Thyroid gland (tissue), 4 donors: Measurements from ENCODE around the gene CD209. TPM values are rescaled to one million over a fixed set of nuclear protein-coding genes. Genes with fewer than 3 reads are reported as not detected.

ENCODE experiments used
- DNase-seq, 2 donors: peaks; one replicate each; pipeline ENCODE4 v3.0.0-alpha.2; 2019
- H3K27ac ChIP-seq, 3 donors: fragments of 200-600 bp; sonication (generic); 1 replicate in 2 of 3; 2 replicates in 1 of 3; pipeline ENCODE4 v1.5.1; 2016 to 2019; ENCODE audit warnings: mild to moderate bottlenecking in 1 of 3, moderate library complexity in 1 of 3
- H3K27me3 ChIP-seq: fragments of 200-600 bp; sonication (generic); one replicate; pipeline ENCODE4 v1.5.1; 2019
- H3K36me3 ChIP-seq, 2 donors: fragments of 200-600 bp; sonication (generic); one replicate each; pipeline ENCODE4 v1.5.1; 2016 to 2019
- H3K4me1 ChIP-seq, 2 donors: fragments of 200-600 bp; sonication (generic); one replicate each; pipeline ENCODE4 v1.5.1; 2017 to 2019
- H3K4me3 ChIP-seq, 3 donors: fragments of 200-600 bp; sonication (generic); replicated peaks in 1 of 3; 1 replicate in 2 of 3; 2 replicates in 1 of 3; pipeline ENCODE4 v1.5.1; 2016; ENCODE audit warnings: mild to moderate bottlenecking in 1 of 3
- H3K9me3 ChIP-seq: fragments of 200-600 bp; sonication (generic); one replicate; pipeline ENCODE4 v1.5.1; 2017
- POLR2A ChIP-seq, 2 donors: fragments of 450-650 bp; IDR thresholded peaks; one replicate each; pipeline ENCODE4 v1.6.1; 2017; ENCODE audit warnings: antibody characterized with exemption in 2 of 2, mild to moderate bottlenecking in 2 of 2, moderate library complexity in 1 of 2
- WGBS, 2 donors: methylation state at CpG; one replicate each; pipeline ENCODE4 v1.1.5; 2017; 5-methylcytosine and 5-hydroxymethylcytosine counted together
- intact Hi-C: fragments of 100-400 bp; cut with DNase I; formaldehyde crosslinking; loops from one replicate; pipeline ENCODE4 v1.15.1; 2023
- total RNA-seq, 4 donors: library from RNA; depleted of rRNA; stranded (reverse); fragments of >200 nt; gene quantifications; one replicate each; pipeline ENCODE4 v1.2.3, GENCODE V29; 2016
- TF ChIP-seq, protein P1 (sequence below), 6 experiments: fragments of 200-600 bp in 3 of 6; fragments of 450-650 bp in 3 of 6; sonication (generic) in 3 of 6; IDR thresholded peaks; one replicate each; pipeline ENCODE4 v1.5.1; 2016 to 2019; ENCODE audit warnings: antibody characterized with exemption in 6 of 6, mild to moderate bottlenecking in 2 of 6, inconsistent platforms in 1 of 6, moderate library complexity in 1 of 6

The CD209 gene
- total RNA-seq, 4 donors from 2014 or later, result 1.5 to 6.4 (median 3.3) TPM

DNA sequence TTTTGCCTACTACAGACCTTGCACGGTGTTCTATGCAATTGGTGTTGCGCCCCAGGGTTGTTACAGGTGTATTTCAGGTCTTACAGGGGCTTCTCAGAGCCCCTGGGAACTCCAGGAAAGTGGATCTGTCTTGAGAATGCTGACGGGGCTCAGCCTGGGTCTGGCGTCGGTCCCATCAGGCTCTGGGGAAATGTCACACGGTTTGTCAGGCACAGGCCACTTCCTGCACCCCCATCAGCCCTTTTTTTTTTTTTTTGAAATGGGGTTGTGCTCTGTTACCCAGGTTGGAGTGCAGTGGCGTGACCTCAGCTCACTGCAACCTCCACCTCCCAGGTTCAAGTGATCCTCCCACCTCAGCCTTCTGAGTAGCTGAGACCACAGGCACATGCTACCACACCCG is 28.7 kb downstream of the CD209 start:
- Histone ChIP-seq H3K9me3 (no peaks in the 10 kb centered on the region), H3K27ac (no peak overlapping the region), H3K4me1 (no peaks in the 10 kb centered on the region), H3K27me3 (no peaks in the 10 kb centered on the region), H3K4me3 (no peak overlapping the region), H3K36me3 (no peaks in the 10 kb centered on the region)
- TF ChIP-seq, protein P1, sequence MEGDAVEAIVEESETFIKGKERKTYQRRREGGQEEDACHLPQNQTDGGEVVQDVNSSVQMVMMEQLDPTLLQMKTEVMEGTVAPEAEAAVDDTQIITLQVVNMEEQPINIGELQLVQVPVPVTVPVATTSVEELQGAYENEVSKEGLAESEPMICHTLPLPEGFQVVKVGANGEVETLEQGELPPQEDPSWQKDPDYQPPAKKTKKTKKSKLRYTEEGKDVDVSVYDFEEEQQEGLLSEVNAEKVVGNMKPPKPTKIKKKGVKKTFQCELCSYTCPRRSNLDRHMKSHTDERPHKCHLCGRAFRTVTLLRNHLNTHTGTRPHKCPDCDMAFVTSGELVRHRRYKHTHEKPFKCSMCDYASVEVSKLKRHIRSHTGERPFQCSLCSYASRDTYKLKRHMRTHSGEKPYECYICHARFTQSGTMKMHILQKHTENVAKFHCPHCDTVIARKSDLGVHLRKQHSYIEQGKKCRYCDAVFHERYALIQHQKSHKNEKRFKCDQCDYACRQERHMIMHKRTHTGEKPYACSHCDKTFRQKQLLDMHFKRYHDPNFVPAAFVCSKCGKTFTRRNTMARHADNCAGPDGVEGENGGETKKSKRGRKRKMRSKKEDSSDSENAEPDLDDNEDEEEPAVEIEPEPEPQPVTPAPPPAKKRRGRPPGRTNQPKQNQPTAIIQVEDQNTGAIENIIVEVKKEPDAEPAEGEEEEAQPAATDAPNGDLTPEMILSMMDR (IDR thresholded peaks at IDR 0.05), result no peak
- no peak for TF ChIP-seq POLR2A (IDR thresholded peaks at IDR 0.05)
- DNase-seq, result no peak
- intact Hi-C loops, result no loop called here
- WGBS, 2 donors, result 62 to 64% methylated on average over 8 of the region's 8 CpGs

DNA sequence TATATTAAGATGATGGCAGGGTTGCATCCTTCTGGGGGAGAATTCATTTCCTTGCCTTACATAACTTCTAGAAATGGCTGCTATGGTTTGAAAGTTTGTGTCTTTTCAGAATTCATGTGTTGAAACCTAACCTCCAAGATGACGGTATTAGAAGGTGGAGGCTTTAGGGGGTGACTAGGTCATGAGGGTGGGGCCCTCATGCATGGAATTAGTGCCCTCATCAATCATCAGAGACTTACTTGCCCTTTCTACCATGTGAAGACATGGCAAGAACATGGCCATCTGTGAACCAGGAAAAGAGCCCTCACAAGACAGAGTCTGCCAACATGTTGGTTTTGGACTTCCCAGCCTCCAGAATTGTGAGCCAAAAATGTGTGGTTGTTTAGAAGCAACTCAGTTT is 30.6 kb downstream of the CD209 start:
- Histone ChIP-seq H3K27me3 (no peaks in the 10 kb centered on the region), H3K36me3 (no peaks in the 10 kb centered on the region), H3K4me1 (no peaks in the 10 kb centered on the region), H3K27ac (no peak overlapping the region), H3K9me3 (no peaks in the 10 kb centered on the region), H3K4me3 (no peak overlapping the region)
- TF ChIP-seq POLR2A (IDR thresholded peaks at IDR 0.05), result no peak
- TF ChIP-seq, protein P1 (IDR thresholded peaks at IDR 0.05), result no peak
- 85 to 93% methylated on average over 1 of the region's 1 CpG for WGBS, 2 donors
- no peak for DNase-seq
- intact Hi-C loops, result no loop called here

DNA sequence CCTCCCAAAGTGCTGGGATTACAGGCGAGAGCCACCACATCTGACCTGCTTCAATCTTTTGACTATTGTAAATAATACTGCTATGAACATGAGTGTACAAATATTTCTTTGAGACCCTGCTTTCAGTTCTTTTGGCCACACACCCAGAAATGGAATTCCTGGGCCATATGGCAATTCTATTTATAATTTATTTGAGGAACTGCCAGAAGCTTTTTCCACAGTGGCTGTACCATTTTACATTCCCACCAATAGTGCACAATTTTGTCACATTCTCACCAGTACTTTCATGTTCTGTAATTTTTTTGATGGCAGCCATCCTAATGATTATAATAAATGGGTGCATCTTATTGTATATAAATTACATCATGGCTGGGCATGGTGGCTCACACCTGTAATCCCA is 31.7 kb downstream of the CD209 start:
- DNase-seq, result no peak
- WGBS, 2 donors, result 71 to 87% methylated on average over 1 of the region's 1 CpG
- Histone ChIP-seq H3K27me3 (no peaks in the 10 kb centered on the region), H3K27ac (no peak overlapping the region), H3K9me3 (no peaks in the 10 kb centered on the region), H3K4me1 (no peaks in the 10 kb centered on the region), H3K36me3 (no peaks in the 10 kb centered on the region), H3K4me3 (no peak overlapping the region)
- intact Hi-C loops, result no loop called here
- TF ChIP-seq POLR2A (IDR thresholded peaks at IDR 0.05), result no peak
- TF ChIP-seq, protein P1 (IDR thresholded peaks at IDR 0.05), result no peak

DNA sequence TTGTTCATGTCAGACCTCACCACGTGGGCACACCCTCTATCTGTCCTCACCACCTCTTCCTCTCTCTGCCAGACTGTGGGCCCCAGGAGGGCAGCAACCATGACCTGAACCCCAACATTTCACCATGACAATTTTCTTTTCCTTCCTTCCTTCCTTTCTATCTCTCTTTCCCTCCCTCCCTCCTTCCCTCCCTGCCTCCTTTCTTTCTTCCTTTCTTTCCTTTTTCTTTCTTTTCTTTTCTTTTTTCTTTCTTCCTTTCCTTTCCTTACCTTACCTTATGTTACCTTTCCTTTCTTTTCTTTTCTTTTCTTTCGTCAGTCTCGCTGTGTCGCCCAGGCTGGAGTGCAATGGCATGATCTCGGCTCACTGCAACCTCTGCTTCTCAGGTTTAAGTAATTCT is 36.7 kb downstream of the CD209 start:
- TF ChIP-seq, protein P1 (IDR thresholded peaks at IDR 0.05), result no peak
- no peak for TF ChIP-seq POLR2A (IDR thresholded peaks at IDR 0.05)
- Histone ChIP-seq H3K27ac (no peak overlapping the region), H3K27me3 (no peaks in the 10 kb centered on the region), H3K36me3 (no peaks in the 10 kb centered on the region), H3K4me3 (no peak overlapping the region), H3K9me3 (no peaks in the 10 kb centered on the region), H3K4me1 (no peaks in the 10 kb centered on the region)
- 79 to 80% methylated on average over 5 of the region's 5 CpGs for WGBS, 2 donors
- no peak for DNase-seq
- intact Hi-C loops, result no loop called here

DNA sequence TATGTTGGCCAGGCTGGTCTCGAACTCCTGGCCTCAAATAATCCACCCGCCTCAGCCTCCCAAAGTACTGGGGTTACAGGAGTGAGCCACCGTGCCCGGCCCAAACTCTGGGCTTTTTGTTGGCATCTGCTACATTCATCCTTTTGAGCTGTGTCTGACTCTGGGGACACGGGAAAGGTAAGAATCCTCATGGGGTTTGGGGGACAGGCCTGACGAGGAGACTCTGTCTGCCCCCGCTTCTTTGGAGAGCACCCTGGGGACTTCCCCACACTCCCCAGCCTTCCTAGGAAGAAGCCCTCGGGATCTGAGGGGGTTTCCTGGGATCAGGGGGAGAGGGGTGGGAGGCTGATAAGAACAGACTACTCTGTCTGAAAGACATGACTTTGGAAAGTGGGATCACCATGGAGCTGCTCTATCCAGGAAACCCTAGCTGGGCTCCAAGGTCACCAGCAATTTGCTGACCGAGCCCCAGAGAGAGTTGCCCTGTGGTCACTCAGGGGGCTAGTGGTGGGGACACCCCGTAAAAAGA is 37.3 kb downstream of the CD209 start:
- no peaks in the 10 kb centered on the region for H3K36me3 ChIP-seq
- H3K4me3 ChIP-seq, result no peak overlapping the region
- H3K4me1 ChIP-seq, result no peaks in the 10 kb centered on the region
- no peaks in the 10 kb centered on the region for H3K27me3 ChIP-seq
- TF ChIP-seq, protein P1 (IDR thresholded peaks at IDR 0.05), result no peak
- no peak for TF ChIP-seq POLR2A (IDR thresholded peaks at IDR 0.05)
- 79 to 85% methylated on average over 8 to 10 of the region's 10 CpGs for WGBS, 2 donors
- H3K9me3 ChIP-seq, result no peaks in the 10 kb centered on the region
- H3K27ac ChIP-seq, result no peak overlapping the region
- DNase-seq, result no peak
- intact Hi-C loops, result no loop called here
